Activated T-cell treated with anti-CD3 and anti-CD28 coated beads, Interleukin-2, amount 50 U/mL, for 1 hour (primary cell): ENCODE results near the gene INA.

Experiments used
- DNase-seq: peaks from one replicate; pipeline ENCODE4 v3.0.0-alpha.2; 2020

The INA gene

GRCh38 chr10:103276251-103276895 is 565 bp upstream of the INA start:
- no peak for DNase-seq

- no peak for DNase-seq
Observed at GRCh38 chr10:103277713-103278536, 987 bp downstream of the INA start.

- no peak for DNase-seq
Observed at GRCh38 chr10:103278537-103278823, 1.5 kb downstream of the INA start.

DNA sequence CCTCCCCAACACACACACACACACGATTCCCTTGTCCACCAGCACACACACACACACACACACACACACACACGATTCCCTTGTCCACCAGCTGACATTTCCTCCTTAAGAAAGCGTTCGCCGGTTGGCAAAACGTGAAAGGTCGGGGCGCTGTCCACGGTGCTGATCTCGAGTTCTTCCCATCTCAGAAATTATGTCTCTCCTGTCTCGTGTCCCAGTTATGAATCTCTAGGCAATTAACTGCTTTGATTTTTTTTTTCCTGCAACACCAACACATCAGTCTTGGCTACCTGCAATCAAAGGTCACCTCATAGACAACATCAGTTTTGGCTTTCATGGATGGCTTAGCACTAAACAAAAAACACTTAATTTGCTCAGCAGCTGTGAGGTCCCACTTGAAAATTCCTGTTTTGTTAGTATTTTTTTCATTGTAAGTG is 1.9 kb downstream of the INA start:
- peak; percentile 37 for DNase-seq

- DNase-seq = no peak
Observed at GRCh38 chr10:103280031-103280430, 3.1 kb downstream of the INA start.

DNA sequence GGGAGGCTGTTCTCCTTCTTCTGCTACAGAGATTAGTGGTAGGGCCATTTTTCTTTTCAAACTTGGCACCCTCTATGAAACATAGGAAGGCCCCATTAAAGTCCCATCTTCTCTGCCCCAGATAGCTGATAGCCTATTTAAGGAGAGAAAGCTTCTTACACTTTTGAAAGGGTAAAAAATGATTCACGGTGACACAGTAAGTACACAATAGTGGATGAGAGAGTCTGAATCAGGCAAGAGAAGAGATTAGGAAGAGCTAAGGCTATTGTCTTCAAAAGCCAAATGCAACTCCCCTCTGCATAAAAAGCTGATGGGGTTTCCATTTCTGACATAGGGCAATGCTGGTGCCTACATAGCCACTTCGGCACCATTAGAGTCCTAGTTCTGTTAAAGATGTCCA is 3.6 kb downstream of the INA start:
- no peak for DNase-seq

DNA sequence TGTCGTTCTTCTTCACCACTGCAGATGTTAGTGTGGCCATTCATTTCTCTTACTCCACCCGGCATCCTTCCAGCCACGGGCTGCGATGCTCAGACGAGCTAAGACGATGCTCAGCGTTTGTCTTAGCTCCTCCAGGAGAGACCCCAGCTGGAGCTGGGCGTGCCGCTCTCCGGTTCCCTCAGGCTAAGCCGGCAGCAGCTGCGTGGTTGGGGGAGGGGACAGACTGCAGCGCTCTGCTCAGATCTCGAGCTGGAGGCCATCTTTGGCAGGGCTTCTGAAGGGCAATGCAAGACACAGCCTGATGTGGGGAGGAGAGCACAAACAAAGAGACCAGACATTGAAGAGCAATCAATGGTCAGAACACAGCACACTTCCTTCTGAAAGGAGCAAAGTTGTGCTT is 4.8 kb downstream of the INA start:
- DNase-seq = no peak

- no peak for DNase-seq
Observed at GRCh38 chr10:103282961-103283360, 6.0 kb downstream of the INA start.

DNA sequence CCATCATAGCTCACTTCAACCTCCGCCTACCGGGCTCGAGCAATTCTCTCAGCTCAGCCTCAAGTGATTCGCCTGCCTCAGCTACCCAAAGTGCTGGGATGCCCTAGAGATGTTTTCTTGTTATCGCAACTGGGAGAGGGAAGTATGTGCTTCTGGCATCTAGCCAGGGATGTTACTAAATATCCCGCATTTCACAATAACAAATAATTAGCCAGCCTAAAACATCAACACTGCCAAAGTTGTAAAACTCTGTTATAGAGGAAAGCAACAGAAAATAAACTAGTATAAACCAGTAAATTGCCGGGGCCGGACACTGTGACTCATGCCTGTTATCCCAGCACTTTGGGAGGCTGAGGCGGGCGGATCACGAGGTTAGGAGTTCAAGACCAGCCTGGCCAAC is 7.2 kb downstream of the INA start:
- no peak for DNase-seq

DNA sequence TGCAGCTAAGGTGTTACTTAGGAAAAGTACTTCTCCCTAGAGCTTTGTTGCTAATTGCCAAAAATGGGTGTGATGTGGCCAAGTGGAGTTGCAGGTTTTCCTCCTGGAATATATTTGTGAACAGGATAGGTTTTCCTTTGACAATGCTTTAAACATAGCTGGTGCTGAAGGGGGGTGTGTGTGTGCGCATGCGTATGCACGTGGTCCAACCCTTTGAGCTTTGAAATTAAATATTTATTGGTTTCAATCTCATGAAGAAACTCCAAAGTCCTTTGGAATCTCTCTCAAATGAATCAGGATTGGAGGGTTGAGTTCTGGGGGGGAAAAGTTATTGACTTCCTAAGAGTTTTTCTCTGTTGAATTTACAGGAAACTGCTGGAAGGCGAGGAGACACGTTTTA is 11.1 kb downstream of the INA start:
- DNase-seq = no peak

- DNase-seq = no peak
Observed at GRCh38 chr10:103291588-103291987, 14.7 kb downstream of the INA start.

GRCh38 chr10:103295374-103296015 is 18.6 kb downstream of the INA start:
- no peak for DNase-seq

- DNase-seq = no peak
Observed at GRCh38 chr10:103307594-103307993, 30.7 kb downstream of the INA start.

GRCh38 chr10:103310197-103310596 is 33.3 kb downstream of the INA start:
- DNase-seq = no peak

- no peak for DNase-seq
Observed at GRCh38 chr10:103316087-103316486, 39.1 kb downstream of the INA start.

GRCh38 chr10:103327906-103328305 is 51.0 kb downstream of the INA start:
- no peak for DNase-seq

GRCh38 chr10:103333934-103334520 is 57.1 kb downstream of the INA start:
- no peak for DNase-seq

- DNase-seq = no peak
Observed at GRCh38 chr10:103334567-103334966, 57.6 kb downstream of the INA start.

DNA sequence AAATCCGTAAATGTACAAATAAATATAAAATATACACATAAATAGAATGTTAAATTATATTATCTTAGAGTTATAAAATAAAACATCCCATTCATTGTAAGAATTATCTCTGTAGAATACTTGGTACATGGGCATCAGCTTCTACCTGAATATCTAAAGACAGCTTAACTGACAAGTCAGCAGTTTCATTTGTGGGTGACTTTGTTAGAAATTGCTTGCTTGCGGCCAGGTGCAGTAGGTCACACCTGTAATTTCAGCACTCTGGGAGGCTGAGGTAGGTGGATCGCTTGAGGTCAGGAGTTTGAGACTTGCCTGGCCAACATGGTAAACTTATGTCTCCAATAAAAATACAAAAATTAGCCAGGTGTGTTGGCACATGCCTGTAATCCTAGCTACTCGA is 59.4 kb downstream of the INA start:
- DNase-seq = no peak
